Hematopoietic multipotent progenitor cell treated with erythropoietin and hydrocortisone succinate and interleukin-3 and kit ligand, for 15 days (in vitro differentiated cells): ENCODE measurements around the gene BCS1L.

Source experiments
- DNase-seq: peaks from one replicate; pipeline ENCODE4 v3.0.0-alpha.2; 2015; ENCODE audit warnings: low spot score

The BCS1L gene

DNA sequence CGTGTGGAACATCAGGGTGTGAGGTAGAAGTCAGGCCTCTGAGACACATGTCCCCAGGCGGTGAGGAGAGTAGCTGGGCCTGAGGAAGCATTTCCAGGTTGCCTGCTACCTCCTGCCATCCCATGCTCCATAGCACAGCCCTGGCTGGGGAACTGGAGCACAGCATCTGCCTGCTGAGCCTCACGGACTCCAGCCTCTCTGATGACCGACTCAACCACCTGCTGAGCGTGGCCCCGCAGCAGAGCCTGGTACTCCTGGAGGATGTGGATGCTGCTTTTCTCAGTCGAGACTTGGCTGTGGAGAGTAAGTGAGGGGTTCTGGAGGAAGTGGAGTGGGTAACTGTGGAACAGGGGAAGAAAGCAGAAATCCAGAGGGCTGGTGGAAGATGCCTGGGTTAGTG lies 2.9 kb downstream of the BCS1L start:
- DNase-seq = no peak

DNA sequence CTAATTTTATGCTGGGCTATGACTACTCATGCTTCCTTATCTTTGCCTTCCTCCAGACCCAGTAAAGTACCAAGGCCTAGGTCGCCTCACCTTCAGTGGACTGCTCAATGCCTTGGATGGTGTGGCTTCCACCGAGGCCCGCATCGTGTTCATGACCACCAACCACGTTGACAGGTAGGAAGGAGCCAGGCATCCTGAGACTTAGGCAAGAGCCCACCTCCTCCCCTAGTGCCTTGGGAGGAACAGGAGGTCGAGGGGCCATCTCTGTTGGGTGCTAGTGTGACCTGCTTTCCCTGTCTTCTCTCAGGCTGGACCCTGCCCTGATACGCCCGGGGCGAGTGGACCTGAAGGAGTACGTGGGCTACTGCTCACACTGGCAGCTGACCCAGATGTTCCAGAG lies 3.3 kb downstream of the BCS1L start:
- DNase-seq = no peak

- no peak for DNase-seq
Observed at GRCh38 chr2:218663901-218664300, 4.4 kb downstream of the BCS1L start.

GRCh38 chr2:218664653-218665052 lies 5.2 kb downstream of the BCS1L start:
- no peak for DNase-seq

DNA sequence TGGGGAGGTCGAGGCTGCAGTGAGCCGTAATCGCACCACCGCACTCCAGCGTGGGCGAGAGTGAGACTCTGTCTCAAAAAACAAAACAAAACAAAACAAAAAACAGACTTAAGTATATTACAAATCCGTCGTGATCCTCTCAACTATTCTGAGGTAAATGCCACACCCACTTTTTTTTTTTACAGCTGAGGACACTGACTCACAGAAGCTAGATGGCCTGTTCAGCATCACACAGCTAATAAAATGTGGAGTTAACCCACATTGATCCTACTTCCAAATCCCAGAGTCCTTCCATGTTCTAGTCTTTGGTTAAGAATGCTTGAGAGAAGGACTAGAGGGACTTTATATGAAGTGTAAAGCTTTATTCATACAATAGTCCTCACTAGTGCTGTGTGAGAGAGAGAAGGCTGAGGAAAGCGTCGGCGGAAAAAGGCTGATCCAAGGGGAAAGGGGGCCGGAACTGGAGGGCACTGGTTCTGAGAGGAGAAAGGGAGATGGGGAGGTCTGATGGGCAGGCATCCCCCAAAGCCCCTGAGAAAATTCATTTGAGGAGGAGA lies 11.7 kb downstream of the BCS1L start:
- peak; percentile 32 for DNase-seq

- DNase-seq = peak; percentile 76
Observed at GRCh38 chr2:218671654-218672566, 12.4 kb downstream of the BCS1L start, which contains the start of the genes RNF25 and STK36. TSS of gene RNF25 (minus strand) at chr2:218672002. CDS start at chr2:218671970, 32 bp downstream. TSS of gene STK36 (plus strand) at chr2:218672086. CDS start at chr2:218672830, 744 bp downstream.

DNA sequence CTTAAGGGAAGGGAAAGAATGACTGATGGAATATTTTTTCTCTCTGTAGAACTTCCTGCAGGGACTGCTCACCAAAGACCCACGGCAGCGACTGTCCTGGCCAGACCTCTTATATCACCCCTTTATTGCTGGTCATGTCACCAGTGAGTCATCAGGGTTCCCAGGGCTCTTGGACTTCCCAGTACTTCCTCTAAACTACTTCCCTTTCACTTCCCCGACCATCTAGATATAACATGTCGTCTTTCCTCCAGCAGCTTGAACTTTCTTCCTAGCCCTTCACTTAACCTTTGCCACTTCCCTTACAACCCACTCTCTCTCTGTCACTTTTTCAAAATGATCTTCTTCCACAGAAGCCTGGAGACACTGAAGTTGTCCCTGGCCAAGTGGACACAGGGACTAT lies 19.6 kb downstream of the BCS1L start:
- no peak for DNase-seq

GRCh38 chr2:218680061-218680460 lies 20.6 kb downstream of the BCS1L start:
- DNase-seq = no peak

- DNase-seq = peak; percentile 65
Observed at GRCh38 chr2:218687400-218688060, 28.0 kb downstream of the BCS1L start.

DNA sequence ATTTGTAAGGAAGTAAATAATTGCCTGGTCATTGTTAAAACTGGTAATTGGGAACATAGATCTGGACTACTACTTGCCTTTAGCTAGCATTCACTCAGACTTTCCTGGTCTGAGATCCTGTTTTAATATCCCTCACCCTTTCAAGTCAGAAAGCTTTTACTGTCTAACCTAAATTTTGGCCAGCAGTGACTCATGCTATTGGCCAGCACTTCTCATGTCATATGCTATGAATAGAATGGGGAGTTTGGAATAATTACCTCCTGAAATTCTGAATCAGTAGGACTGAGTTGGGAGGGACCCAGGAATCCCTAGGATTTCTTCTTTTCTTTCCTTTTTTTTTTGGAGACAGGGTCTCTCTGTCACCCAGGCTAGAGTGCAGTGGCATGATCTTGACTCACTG lies 31.8 kb downstream of the BCS1L start:
- DNase-seq = no peak

- no peak for DNase-seq
Observed at GRCh38 chr2:218694405-218695145, 35.1 kb downstream of the BCS1L start.

DNA sequence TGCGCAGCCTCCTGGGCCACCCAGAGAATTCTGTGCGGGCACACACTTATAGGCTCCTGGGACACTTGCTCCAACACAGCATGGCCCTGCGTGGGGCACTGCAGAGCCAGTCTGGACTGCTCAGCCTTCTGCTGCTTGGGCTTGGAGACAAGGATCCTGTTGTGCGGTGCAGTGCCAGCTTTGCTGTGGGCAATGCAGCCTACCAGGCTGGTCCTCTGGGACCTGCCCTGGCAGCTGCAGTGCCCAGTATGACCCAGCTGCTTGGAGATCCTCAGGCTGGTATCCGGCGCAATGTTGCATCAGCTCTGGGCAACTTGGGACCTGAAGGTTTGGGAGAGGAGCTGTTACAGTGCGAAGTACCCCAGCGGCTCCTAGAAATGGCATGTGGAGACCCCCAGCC lies 39.4 kb downstream of the BCS1L start:
- DNase-seq = no peak

DNA sequence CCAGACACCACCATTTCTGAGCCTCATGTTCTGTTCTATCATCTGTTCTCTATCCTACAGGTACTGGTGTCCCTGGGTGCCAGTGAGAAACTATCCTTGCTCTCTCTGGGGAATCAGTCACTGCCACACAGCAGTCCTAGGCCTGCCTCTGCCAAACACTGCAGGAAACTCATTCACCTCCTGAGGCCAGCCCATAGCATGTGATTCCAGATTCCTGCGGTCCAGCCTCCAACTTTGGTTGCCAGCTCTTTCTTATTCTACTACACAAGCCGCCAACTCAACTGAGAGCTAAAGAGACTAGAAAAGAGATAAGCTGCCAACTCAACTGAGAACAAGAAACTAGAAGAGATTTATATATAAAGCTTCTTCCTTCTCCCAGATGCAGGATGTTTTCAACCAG lies 42.3 kb downstream of the BCS1L start:
- no peak for DNase-seq

DNA sequence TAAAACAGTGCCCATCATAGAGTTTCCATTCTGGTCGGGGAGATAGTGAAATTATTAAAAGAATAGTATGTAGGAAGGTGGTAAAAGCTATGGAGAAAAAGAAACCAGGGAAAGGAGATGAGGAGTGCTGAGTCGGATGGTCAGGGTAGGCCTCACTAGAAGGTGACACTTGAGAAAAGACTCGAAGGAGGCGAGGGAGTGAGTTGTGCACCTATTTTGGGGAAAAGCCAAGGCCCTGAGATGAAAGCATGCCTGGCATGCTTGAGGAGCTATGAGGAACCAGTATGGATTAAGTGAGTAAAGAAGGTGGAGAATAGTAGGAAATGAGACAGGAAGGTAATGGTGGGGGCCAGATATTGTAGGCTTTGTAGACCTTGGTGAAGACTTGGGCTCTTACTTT lies 43.9 kb downstream of the BCS1L start:
- no peak for DNase-seq

DNA sequence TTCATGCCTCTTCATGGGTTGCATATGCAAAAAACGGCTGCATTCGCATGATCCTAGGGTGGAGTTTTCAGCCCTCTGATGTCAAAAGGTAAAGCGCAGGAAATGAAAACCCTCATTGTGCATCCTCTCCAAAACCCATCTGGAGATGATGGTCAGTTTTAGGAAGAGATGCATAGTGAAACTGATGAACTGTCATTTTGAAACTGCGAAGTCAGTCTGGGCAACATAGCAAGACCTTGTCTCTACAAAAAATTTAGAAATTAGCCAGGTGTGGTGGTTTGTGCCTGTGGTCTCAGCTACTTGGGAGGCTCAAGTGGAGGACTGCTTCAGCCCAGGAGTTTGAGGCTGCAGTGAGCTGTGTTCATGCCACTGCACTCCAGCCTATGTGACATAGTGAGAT lies 48.6 kb downstream of the BCS1L start:
- DNase-seq = no peak

GRCh38 chr2:218709908-218710307 lies 50.4 kb downstream of the BCS1L start:
- no peak for DNase-seq

DNA sequence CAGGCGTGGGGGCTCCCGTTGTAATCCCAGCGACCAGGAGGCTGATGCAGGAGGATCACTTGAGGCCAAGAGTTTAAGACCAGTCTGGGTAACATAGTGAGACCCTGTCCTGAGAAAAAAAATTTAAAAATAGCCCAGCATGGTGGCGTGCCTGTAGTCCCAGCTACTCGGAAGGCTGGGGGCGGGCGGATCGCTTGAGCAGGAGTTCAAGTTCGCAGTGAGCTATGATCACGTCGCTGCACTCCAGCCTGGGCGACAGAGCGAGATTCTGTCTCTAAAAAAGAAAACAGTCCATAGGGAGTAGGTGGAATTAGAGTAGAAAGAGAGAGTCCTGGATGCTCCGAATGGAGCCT lies 50.8 kb downstream of the BCS1L start:
- DNase-seq = no peak

GRCh38 chr2:218710687-218711549 lies 51.4 kb downstream of the BCS1L start, which contains the start of gene TTLL4:
TSS of gene TTLL4 (plus strand) at chr2:218710835. CDS start at chr2:218737677, 26,842 bp downstream.
- peak; percentile 97 for DNase-seq

DNA sequence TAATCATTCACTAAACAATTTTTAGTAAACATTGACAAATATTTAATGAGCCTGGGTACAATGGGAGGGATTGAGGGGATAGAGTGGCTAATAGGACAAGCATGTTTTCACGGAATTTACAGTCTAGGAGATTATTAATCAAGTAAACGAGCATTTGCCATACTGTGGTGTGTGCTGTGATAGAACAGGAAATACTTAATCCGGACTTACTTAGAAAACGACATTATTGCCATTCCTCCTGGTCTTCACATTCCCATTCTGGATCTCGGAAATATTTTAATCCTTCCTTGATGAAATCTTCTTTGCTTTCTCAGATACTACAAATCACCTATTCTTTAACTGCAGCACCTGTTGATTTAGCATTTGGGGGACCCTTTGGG lies 52.1 kb downstream of the BCS1L start:
- peak; percentile 16 for DNase-seq
